ENCODE measurements around the gene CPTP.

CPTP gene

DNA sequence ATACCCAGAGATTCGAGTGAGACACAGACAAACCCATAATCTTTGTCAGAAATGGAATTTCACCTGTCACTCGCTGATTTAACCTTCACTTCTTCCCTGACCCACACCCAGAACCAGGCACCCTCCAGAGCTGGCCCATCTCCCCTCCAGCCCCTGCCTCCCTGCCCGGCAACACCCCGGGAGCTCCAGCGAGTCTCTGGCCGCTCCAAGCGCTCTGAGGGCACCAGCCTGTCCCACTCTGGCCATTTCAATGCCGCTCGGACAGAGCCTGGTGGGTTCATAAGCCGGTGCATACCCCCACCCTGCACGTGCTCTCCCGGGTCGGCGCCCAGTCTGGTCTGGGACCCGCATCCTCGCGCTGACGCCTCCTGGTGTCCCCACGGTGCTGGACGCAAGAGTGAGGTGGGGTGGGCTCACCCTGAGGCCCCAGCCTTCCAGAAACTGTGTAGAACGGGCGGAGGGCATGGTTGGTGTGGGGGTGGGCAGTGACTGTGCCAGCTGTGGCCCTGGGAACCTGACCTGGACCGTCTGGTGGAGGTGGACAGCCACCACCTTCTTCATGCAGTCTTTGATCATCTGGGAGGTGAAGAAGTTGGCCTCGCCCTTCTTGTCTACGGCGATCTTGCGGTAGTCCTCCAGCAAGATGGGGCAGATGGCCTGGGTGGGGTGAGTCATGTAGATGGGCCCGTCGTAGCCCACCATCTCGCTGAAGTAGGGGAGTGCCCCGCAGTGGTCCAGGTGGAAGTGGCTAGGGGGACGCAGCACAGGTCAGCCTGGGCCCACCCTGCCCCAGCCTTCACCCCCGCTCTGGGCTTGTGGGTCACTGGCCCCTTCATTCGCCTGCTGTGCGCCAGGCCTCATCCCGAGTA is 5.6 kb upstream of the CPTP start:
- Histone ChIP-seq H3K9me2 (replicated peaks; ENCODE audit: insufficient read depth, low read length) (no peaks in the 10 kb centered on the region), H4K20me1 (ENCODE audit: low read depth, low read length) (no peaks in the 10 kb centered on the region; the same call in 1 of the 2 replicates), H3K4me3 (ENCODE audit: insufficient read depth, low read length, poor library complexity, severe bottlenecking) (no peak overlapping the region), H2AFZ (ENCODE audit: low read depth, low read length, severe bottlenecking) (no peak overlapping the region), H3K79me2 (ENCODE audit: insufficient read depth, low read length) (peaks cover 42% of the 10 kb centered on the region), H3K9ac (ENCODE audit: low read length) (no peak overlapping the region), H3K4me2 (ENCODE audit: low read depth, low read length, poor library complexity, severe bottlenecking) (no peak overlapping the region), H3K36me3 (ENCODE audit: low read length) (no peaks in the 10 kb centered on the region), H3K9me3 (ENCODE audit: insufficient read depth, low read length) (no peaks in the 10 kb centered on the region), H3K27ac (ENCODE audit: low read depth, low read length) (no peak overlapping the region), H3K27me3 (ENCODE audit: low read length) (no peaks in the 10 kb centered on the region), H3F3A (ENCODE audit: insufficient read depth) (peaks cover 22% of the 10 kb centered on the region)
- TF ChIP-seq, protein P1, sequence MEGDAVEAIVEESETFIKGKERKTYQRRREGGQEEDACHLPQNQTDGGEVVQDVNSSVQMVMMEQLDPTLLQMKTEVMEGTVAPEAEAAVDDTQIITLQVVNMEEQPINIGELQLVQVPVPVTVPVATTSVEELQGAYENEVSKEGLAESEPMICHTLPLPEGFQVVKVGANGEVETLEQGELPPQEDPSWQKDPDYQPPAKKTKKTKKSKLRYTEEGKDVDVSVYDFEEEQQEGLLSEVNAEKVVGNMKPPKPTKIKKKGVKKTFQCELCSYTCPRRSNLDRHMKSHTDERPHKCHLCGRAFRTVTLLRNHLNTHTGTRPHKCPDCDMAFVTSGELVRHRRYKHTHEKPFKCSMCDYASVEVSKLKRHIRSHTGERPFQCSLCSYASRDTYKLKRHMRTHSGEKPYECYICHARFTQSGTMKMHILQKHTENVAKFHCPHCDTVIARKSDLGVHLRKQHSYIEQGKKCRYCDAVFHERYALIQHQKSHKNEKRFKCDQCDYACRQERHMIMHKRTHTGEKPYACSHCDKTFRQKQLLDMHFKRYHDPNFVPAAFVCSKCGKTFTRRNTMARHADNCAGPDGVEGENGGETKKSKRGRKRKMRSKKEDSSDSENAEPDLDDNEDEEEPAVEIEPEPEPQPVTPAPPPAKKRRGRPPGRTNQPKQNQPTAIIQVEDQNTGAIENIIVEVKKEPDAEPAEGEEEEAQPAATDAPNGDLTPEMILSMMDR (IDR thresholded peaks at IDR 0.05; ENCODE audit: insufficient read depth, low read length, poor library complexity, severe bottlenecking): no peak
- TF ChIP-seq EZH2phosphoT487 (conservative IDR thresholded peaks at IDR 0.05; ENCODE audit: low read length): no peak

DNA sequence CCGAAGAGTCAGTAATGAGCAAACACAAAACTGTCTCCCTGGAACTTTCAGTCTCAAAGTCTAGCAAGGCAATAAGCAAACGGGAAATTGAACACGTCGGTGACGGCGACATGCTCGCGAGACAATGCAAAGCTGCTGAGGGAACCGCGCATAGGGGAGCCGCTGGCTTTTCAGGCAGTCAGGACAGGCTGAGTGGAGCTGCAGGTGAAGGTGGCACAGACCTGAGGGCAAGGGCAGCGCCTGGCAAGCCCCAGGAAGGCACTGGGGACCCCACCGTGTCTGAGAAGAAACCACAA is 5.0 kb upstream of the CPTP start:
- H3K9ac ChIP-seq (ENCODE audit: low read length): no peak overlapping the region
- H2AFZ ChIP-seq (ENCODE audit: low read depth, low read length, severe bottlenecking): no peak overlapping the region
- H3K9me3 ChIP-seq (ENCODE audit: insufficient read depth, low read length): no peaks in the 10 kb centered on the region
- TF ChIP-seq, protein P1 (IDR thresholded peaks at IDR 0.05; ENCODE audit: insufficient read depth, low read length, poor library complexity, severe bottlenecking): no peak
- no peak for TF ChIP-seq EZH2phosphoT487 (conservative IDR thresholded peaks at IDR 0.05; ENCODE audit: low read length)
- peaks cover 46% of the 10 kb centered on the region for H3K79me2 ChIP-seq (ENCODE audit: insufficient read depth, low read length)
- no peaks in the 10 kb centered on the region for H3K9me2 ChIP-seq (replicated peaks; ENCODE audit: insufficient read depth, low read length)
- H3K27ac ChIP-seq (ENCODE audit: low read depth, low read length): no peak overlapping the region
- no peaks in the 10 kb centered on the region for H3K36me3 ChIP-seq (ENCODE audit: low read length)
- no peak overlapping the region for H3K4me3 ChIP-seq (ENCODE audit: insufficient read depth, low read length, poor library complexity, severe bottlenecking)
- no peaks in the 10 kb centered on the region for H3K27me3 ChIP-seq (ENCODE audit: low read length)
- no peak overlapping the region for H3K4me2 ChIP-seq (ENCODE audit: low read depth, low read length, poor library complexity, severe bottlenecking)
- H3F3A ChIP-seq (ENCODE audit: insufficient read depth): peaks cover 22% of the 10 kb centered on the region
- H4K20me1 ChIP-seq (ENCODE audit: low read depth, low read length): no peaks in the 10 kb centered on the region; the same call in 1 of the 2 replicates

DNA sequence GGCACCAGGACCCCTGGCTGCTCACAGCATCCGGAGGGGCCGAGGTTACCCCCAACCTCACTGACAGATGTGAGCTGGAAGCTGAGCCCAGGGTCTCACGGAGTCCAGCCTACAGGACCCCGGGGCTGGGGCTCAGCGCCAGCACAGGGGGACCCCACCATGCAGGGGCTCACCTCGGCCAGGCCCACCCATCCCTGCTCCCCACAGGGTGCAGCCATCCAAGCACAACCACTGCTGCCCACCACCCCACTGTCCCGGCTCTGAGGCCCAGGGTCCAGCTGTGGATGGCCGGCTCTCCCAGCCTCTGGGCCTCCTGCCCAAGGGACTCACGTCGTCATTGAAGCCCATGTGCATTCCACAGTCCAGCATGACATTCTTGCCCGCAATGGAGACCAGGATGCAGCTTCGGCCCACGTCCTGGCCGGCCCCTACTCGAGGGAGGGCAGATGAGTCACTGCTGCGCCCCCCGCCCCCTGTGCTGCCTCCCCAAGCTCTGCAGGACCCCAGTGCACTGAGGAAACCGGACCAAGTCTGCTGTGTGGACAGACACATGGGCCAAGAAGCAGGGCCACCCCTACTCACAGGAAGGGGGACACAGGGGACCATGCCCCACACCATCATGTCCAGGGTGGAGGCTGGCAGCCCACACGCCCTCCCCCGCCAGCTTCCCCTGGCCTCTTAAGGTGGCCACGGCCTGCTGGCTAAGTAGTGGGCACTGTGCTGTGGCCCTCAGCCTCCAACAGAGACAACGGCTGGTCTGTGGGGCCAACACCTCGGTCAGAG is 3.7 kb upstream of the CPTP start:
- H3F3A ChIP-seq (ENCODE audit: insufficient read depth): peaks cover 21% of the 10 kb centered on the region
- H3K9me3 ChIP-seq (ENCODE audit: insufficient read depth, low read length): no peaks in the 10 kb centered on the region
- no peaks in the 10 kb centered on the region; the same call in 1 of the 2 replicates for H4K20me1 ChIP-seq (ENCODE audit: low read depth, low read length)
- H3K79me2 ChIP-seq (ENCODE audit: insufficient read depth, low read length): peaks cover 55% of the 10 kb centered on the region
- no peak overlapping the region for H3K4me2 ChIP-seq (ENCODE audit: low read depth, low read length, poor library complexity, severe bottlenecking)
- no peak overlapping the region for H3K27ac ChIP-seq (ENCODE audit: low read depth, low read length)
- no peak overlapping the region for H2AFZ ChIP-seq (ENCODE audit: low read depth, low read length, severe bottlenecking)
- no peaks in the 10 kb centered on the region for H3K27me3 ChIP-seq (ENCODE audit: low read length)
- no peak overlapping the region for H3K9ac ChIP-seq (ENCODE audit: low read length)
- H3K36me3 ChIP-seq (ENCODE audit: low read length): no peaks in the 10 kb centered on the region
- TF ChIP-seq EZH2phosphoT487 (conservative IDR thresholded peaks at IDR 0.05; ENCODE audit: low read length): no peak
- TF ChIP-seq, protein P1 (IDR thresholded peaks at IDR 0.05; ENCODE audit: insufficient read depth, low read length, poor library complexity, severe bottlenecking): no peak
- no peak overlapping the region for H3K4me3 ChIP-seq (ENCODE audit: insufficient read depth, low read length, poor library complexity, severe bottlenecking)
- H3K9me2 ChIP-seq (replicated peaks; ENCODE audit: insufficient read depth, low read length): no peaks in the 10 kb centered on the region
